NCI-H2171 (cell line): Measurements from ENCODE around the gene GFOD1.
A peak's percentile ranks its signal among the peaks of the same experiment; 100 is the strongest.
"Not testable (repeated sequence)": the region's sequence is repeated elsewhere in the genome, so short reads cannot be mapped to it uniquely, and the experiment has no call there.

Experiments
- DNase-seq: peaks from one replicate; lab custom pipeline; 2025; lab: John Stamatoyannopoulos, UW

GFOD1 gene

DNA sequence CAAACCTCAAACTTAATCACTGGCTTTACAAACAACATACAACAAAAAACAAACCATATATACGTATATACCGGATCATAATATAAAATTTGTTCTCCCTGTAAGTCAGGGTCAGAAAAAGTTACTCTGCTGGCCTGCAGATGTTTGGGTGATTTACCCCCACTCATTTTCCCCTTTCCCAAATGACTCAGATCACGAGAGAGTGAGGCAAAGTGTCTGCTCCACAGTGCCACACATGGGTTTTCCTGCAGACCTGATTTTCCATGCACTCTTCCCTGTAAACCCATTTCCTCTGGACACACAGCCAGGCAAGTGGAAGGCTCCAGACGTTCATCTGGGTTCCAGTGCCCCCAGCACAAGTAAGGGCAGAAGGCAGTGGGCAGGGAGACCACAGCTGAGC is 23.5 kb downstream of the GFOD1 start:
- DNase-seq: no peak

DNA sequence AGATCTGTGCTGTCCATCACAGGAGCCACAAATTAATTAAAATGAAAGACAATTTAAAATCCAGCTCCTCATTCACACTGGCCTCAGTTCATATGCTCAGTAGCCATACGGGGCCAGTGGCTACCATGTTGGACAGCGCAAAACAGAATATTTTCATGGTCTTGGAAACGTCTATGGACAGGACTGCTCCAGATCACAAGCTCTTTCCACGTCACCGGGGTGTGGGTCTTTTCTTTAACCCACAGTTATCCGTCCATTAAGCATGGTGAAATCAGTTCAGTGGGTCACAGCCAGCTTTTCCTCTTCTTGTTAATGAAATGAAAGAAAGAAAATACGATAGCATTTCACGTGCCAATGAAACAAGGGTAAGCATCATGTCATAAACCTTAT is 24.1 kb downstream of the GFOD1 start:
- no peak for DNase-seq

DNA sequence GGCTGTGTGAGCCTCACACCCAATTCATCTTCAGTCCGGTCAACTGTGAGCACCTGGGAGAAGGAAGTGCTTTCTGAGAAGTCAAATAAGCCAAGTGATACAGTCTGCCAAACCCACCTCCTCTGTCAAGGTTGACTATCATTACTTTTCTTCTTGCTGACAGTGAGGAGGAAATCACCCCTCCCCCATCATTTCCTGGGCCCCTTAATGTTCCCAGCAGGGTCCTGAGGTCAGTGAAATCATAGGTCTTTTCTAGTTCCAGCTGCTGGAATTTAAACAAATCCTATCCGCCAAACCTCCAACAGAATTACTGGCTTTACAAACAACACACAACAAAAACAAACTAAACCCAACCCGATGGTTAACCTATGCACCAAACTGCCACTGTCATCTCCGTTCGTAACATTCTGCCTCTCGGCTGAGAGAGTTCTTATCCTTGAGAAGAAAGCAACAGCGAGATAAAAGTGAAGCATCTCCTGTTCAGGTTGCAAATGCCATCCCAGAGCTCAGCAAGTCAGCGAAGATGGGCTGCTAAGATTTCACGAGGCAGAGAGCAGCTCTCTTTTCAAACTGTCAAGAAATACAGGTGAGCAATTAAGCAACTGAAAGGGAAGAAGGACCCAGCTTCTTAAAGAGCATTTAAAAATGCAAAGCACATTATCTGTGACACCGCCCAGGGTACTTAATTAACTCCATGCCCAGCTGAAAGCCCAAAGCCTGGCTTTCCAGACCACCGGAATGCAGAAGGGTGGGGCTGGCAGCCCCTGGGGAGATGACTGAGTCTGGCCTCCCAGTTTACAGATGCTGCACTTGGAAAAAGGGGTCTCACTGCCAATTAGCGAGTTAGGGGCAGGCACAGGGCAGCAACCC is 24.7 kb downstream of the GFOD1 start:
- DNase-seq: no peak

GRCh38 chr6:13461805-13462204 is 25.6 kb downstream of the GFOD1 start:
- no peak for DNase-seq

DNA sequence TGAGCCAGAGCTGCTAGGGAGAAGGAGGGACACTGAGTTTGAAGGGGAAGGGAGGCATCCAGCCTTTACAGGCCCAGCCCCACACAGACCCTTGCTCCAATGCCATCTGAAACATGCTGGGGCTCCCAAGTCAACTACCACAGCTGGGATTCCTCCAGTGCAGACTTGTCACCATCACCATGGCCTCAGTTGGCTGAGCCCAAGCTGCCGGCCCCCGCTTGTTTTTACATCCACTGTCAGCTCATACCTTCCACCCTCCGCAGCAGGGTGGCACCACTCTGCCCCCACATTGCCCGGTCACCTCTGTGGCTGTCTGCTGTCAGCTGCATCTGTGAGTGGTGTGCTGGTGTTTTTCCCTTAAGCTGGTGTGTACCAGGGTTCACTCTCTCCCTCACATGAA is 26.1 kb downstream of the GFOD1 start:
- no peak for DNase-seq

DNA sequence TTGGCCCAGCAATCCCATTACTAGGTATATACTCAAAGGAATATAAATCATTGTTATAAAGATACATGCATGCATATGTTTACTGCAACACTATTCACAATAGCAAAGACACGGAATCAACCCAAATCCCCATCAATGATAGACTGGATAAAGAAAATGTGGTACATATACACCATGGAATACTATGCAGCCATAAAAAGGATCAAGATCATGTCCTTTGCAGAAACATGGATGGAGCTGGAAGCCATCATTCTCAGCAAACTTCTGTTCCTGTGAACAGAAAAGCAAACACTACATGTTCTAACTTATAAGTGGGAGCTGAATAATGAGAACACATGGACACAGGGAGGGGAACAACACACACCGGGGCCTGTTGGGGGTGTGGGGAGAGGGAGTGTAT is 27.1 kb downstream of the GFOD1 start:
- not testable (repeated sequence) for DNase-seq

GRCh38 chr6:13457577-13457976 is 29.8 kb downstream of the GFOD1 start:
- DNase-seq: no peak

DNA sequence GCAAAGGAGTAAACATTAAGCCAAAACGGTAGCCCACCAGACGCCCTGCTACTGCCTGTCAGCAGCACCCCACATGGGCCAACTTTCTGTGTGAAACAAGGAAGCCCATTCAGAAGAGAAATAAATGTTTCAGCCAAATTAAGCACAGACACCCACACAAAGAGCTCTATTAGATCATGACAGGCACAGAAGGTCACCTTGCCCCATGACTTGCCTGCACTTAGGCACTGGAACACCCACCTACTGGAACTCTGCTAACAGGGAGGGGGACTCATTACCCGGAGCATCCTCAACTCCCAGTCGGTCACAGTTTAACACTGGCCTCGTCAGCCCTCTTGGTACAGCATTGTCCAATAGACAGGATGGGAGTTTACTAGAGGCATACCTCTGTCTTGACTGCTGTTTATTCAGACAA is 31.8 kb downstream of the GFOD1 start:
- DNase-seq: no peak

DNA sequence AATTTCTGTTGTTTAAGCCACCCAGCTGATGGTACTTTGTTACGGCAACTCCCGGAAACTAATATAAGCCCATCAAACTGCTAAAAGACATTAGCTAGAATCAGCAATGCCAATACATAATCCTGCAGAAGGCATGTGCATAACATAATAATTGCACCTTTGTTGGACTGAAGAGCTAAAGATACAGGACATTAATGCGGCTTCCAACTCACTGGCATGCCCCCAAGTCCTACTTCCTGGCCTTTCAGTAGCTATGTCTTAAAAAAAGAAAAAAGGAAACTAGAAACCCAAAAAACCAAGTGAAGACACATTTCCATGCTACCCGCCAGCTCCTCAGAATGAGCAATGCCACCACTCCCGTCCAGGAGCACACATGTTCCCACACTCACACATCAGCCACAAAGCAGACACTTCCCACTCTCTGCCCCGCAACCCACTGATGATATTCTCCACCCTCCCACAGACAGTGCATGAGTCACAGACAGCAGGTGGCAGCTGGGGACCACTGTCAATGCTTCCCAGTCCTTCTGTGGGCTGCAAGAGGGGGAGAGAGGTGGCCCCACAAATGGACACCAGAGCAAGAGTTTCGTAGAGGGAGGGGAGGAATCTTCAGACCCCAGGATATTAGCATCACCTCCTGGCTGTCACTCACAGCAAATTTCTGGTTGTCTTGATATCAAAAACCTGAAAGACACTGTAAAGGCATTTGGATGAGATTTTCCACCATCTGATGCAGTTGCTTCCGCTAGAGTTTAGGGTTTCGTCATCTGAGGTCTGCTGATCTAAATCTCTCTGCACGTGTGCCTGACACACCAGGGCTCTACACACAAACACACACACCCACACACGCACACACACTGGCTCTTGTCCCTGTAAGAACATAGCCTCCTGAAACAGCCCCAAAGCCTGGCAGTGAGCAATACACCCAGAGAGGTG is 32.8 kb downstream of the GFOD1 start:
- no peak for DNase-seq

- DNase-seq: peak; percentile 59
Observed at GRCh38 chr6:13453771-13454251, 33.6 kb downstream of the GFOD1 start.

GRCh38 chr6:13453153-13453552 is 34.2 kb downstream of the GFOD1 start:
- no peak for DNase-seq

- DNase-seq: no peak
Observed at GRCh38 chr6:13452346-13453117, 34.9 kb downstream of the GFOD1 start.

- DNase-seq: no peak
Observed at GRCh38 chr6:13451181-13451895, 36.1 kb downstream of the GFOD1 start.

- no peak for DNase-seq
Observed at GRCh38 chr6:13450628-13451027, 36.8 kb downstream of the GFOD1 start.

- DNase-seq: no peak
Observed at GRCh38 chr6:13447949-13448724, 39.3 kb downstream of the GFOD1 start.

GRCh38 chr6:13446381-13446780 is 41.0 kb downstream of the GFOD1 start:
- DNase-seq: no peak

- DNase-seq: no peak
Observed at GRCh38 chr6:13445744-13446115, 41.7 kb downstream of the GFOD1 start.

GRCh38 chr6:13445005-13445743 is 42.2 kb downstream of the GFOD1 start:
- DNase-seq: peak; percentile 96

DNA sequence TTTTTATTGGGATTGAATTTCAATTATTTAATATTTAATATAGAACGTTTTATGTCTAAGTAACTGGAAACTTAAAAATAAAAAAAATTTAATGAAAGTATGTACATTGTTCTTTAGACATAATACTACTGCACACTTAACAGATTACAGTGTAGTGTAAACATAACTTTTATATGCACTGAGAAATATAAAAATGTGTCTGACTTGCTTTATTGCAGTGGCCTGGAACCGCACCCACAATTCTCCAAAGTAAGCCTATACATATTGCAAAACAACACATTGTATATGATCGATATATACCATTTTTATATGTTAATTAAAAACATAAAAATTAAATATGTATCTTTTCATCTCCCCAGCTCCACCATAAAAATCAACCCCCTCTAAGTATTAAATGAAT is 42.8 kb downstream of the GFOD1 start:
- DNase-seq: no peak

DNA sequence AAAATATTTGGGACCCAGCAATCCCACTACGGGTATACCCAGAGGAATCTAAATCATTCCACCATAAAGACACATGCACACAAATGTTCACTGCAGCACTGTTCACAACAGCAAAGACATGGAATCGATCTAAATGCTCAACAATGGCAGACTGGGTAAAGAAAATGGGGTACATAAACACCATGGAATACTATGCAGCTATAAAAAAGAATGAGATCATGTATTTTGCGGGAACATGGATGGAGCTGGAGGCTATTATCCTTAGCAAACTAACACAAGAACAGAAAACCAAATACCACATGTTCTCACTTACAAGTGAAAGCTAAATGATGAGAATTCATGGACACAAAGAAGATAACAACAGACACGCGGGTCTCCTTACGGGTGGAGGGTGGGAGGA is 43.4 kb downstream of the GFOD1 start:
- not testable (repeated sequence) for DNase-seq
